ENCODE measurements around the gene CHN2.

The CHN2 gene

GRCh38 chr7:29194594-29195427, at the start of gene CHN2:
Gene CHN2 (plus strand): TSS chr7:29194775.
- DNase-seq = peak; percentile 75

- DNase-seq = no peak
These were observed 49.0 kb upstream of the CHN2 start for GRCh38 chr7:29145553-29146056.

- DNase-seq = peak; percentile 66
These were observed 48.4 kb upstream of the CHN2 start, which contains the start of gene CPVL for GRCh38 chr7:29146057-29146706. Gene CPVL (minus strand): TSS chr7:29146537. CDS start chr7:29121061, 25,476 bp downstream.

GRCh38 chr7:29146888-29147609, 47.5 kb upstream of the CHN2 start:
- DNase-seq = peak; percentile 50

GRCh38 chr7:29147821-29148220, 46.8 kb upstream of the CHN2 start:
- DNase-seq = no peak

GRCh38 chr7:29149036-29149435, 45.5 kb upstream of the CHN2 start:
- no peak for DNase-seq

- no peak for DNase-seq
These were observed 43.7 kb upstream of the CHN2 start for GRCh38 chr7:29150856-29151255.

GRCh38 chr7:29154076-29154475, 40.5 kb upstream of the CHN2 start:
- DNase-seq = no peak

- DNase-seq = no peak
These were observed 37.6 kb upstream of the CHN2 start for GRCh38 chr7:29156907-29157452.

GRCh38 chr7:29158795-29159423, 35.7 kb upstream of the CHN2 start:
- no peak for DNase-seq

GRCh38 chr7:29160080-29160479, 34.5 kb upstream of the CHN2 start:
- DNase-seq = no peak

GRCh38 chr7:29161231-29161630, 33.3 kb upstream of the CHN2 start:
- DNase-seq = no peak

- no peak for DNase-seq
These were observed 32.0 kb upstream of the CHN2 start for GRCh38 chr7:29162577-29162976.

- no peak for DNase-seq
These were observed 30.7 kb upstream of the CHN2 start for GRCh38 chr7:29163854-29164253.

- no peak for DNase-seq
These were observed 26.9 kb upstream of the CHN2 start for GRCh38 chr7:29167721-29168120.

- no peak for DNase-seq
These were observed 23.8 kb upstream of the CHN2 start for GRCh38 chr7:29170781-29171180.

GRCh38 chr7:29173458-29173857, 21.1 kb upstream of the CHN2 start:
- DNase-seq = no peak

GRCh38 chr7:29177963-29178600, 16.5 kb upstream of the CHN2 start:
- peak; percentile 51 for DNase-seq

- DNase-seq = no peak
These were observed 15.5 kb upstream of the CHN2 start for GRCh38 chr7:29179115-29179514.

GRCh38 chr7:29184599-29184998, 10.0 kb upstream of the CHN2 start:
- no peak for DNase-seq

- no peak for DNase-seq
These were observed 9.0 kb upstream of the CHN2 start for GRCh38 chr7:29185613-29186012.

- peak; percentile 67 for DNase-seq
These were observed 4.8 kb upstream of the CHN2 start for GRCh38 chr7:29189743-29190201.
